HepG2 (cell line): ENCODE results near the gene SALL2. TPM values are rescaled to one million over a fixed set of nuclear protein-coding genes. Genes with fewer than 3 reads are reported as not detected.

ENCODE experiments used
- AGO2 ChIP-seq: fragments of 200-400 bp; formaldehyde crosslinking; optimal IDR thresholded peaks from 2 replicates; pipeline ENCODE3; 2017; ENCODE audit warnings: mild to moderate bottlenecking, low read depth, low read length, moderate library complexity
- ARID5B ChIP-seq: IDR thresholded peaks from 2 replicates; pipeline ENCODE4 v1.4.0; 2020; ENCODE audit warnings: mild to moderate bottlenecking, missing genetic modification reagents
- MTF1 ChIP-seq: sonication (generic); formaldehyde crosslinking; IDR thresholded peaks from 2 replicates; pipeline ENCODE4 v1.5.0; 2020; ENCODE audit warnings: missing genetic modification reagents
- MYPOP ChIP-seq: sonication (generic); formaldehyde crosslinking; IDR thresholded peaks from 2 replicates; pipeline ENCODE4 v1.8.1; 2023; ENCODE audit warnings: mild to moderate bottlenecking, moderate library complexity, missing genetic modification reagents
- NCOR1 ChIP-seq: fragments of 200-600 bp; sonication (generic); IDR thresholded peaks from 2 replicates; pipeline ENCODE4 v1.7.0; 2017; ENCODE audit warnings: antibody characterized with exemption, low read length, borderline replicate concordance
- PCBP1 ChIP-seq: fragments of 200-400 bp; formaldehyde crosslinking; IDR thresholded peaks from 2 replicates; pipeline ENCODE4 v1.6.1; 2017; ENCODE audit warnings: mild to moderate bottlenecking, low read depth, low read length, borderline replicate concordance
- PHF20 ChIP-seq: sonication (generic); formaldehyde crosslinking; IDR thresholded peaks from 2 replicates; pipeline ENCODE4 v1.5.0; 2020; ENCODE audit warnings: mild to moderate bottlenecking, missing genetic modification reagents
- PRPF4 ChIP-seq: fragments of 200-400 bp; formaldehyde crosslinking; IDR thresholded peaks from 2 replicates; pipeline ENCODE4 v1.6.1; 2016; ENCODE audit warnings: low read length, low read depth; ENCODE audit not compliant: poor library complexity, severe bottlenecking
- RAD51 ChIP-seq: fragments of 450-650 bp; IDR thresholded peaks from 2 replicates; pipeline ENCODE4 v1.6.1; 2016; ENCODE audit warnings: borderline replicate concordance
- RBM39 ChIP-seq: fragments of 200-400 bp; formaldehyde crosslinking; IDR thresholded peaks from one replicate; pipeline ENCODE4 v1.6.1; 2018; ENCODE audit warnings: antibody characterized with exemption, mild to moderate bottlenecking, low read depth, low read length; ENCODE audit not compliant: poor library complexity, severe bottlenecking
- TOPORS ChIP-seq: sonication (generic); formaldehyde crosslinking; IDR thresholded peaks from 2 replicates; pipeline ENCODE4 v1.8.0; 2023; ENCODE audit warnings: mild to moderate bottlenecking, missing genetic modification reagents
- USF2 ChIP-seq, 2 experiments: sonication (generic) in 1 of 2; formaldehyde crosslinking in 1 of 2; IDR thresholded peaks; 2 replicates each; pipeline versions ENCODE4 v1.5.1 to v1.6.1; 2011 to 2020; ENCODE audit warnings: borderline replicate concordance in 1 of 2, low read depth in 1 of 2, low read length in 1 of 2, mild to moderate bottlenecking in 1 of 2, missing genetic modification reagents in 1 of 2, moderate library complexity in 1 of 2
- ZC3H4 ChIP-seq: sonication (generic); formaldehyde crosslinking; IDR thresholded peaks from 2 replicates; pipeline ENCODE4 v1.4.0; 2020; ENCODE audit warnings: missing genetic modification reagents, borderline replicate concordance
- ZFX ChIP-seq: sonication (generic); formaldehyde crosslinking; IDR thresholded peaks from 2 replicates; pipeline ENCODE4 v1.4.0; 2020; ENCODE audit warnings: mild to moderate bottlenecking, low read depth, missing genetic modification reagents, moderate library complexity
- ZFYVE20 ChIP-seq: sonication (generic); formaldehyde crosslinking; IDR thresholded peaks from 2 replicates; pipeline ENCODE4 v1.8.0; 2023; ENCODE audit warnings: low read depth, mild to moderate bottlenecking, moderate library complexity, missing genetic modification reagents, borderline replicate concordance
- ZNF331 ChIP-seq: sonication (generic); formaldehyde crosslinking; IDR thresholded peaks from 2 replicates; pipeline ENCODE4 v1.4.0; 2020; ENCODE audit warnings: missing genetic modification reagents
- ZNF720 ChIP-seq: sonication (generic); formaldehyde crosslinking; IDR thresholded peaks from 2 replicates; pipeline ENCODE4 v1.4.0; 2020; ENCODE audit warnings: missing genetic modification reagents
- ZNF75D ChIP-seq: sonication (generic); formaldehyde crosslinking; IDR thresholded peaks from 2 replicates; pipeline ENCODE4 v1.8.1; 2023; ENCODE audit warnings: missing genetic modification reagents, mild to moderate bottlenecking, borderline replicate concordance
- ZSCAN21 ChIP-seq: sonication (generic); formaldehyde crosslinking; IDR thresholded peaks from 2 replicates; pipeline ENCODE4 v1.8.0; 2022; ENCODE audit warnings: mild to moderate bottlenecking, missing genetic modification reagents, moderate library complexity, borderline replicate concordance
- polyA plus RNA-seq, 8 experiments: library from polyadenylated mRNA; depleted of rRNA in 3 of 8; stranded (reverse) in 7 of 8; unstranded in 1 of 8; fragments of >200 nt; fragmentation: Illumina TruSeq in 4 of 8; extraction: Trizol in 4 of 8; gene quantifications; 2 replicates each; pipeline versions ENCODE4 v1.2.1 to v1.2.3, GENCODE V29; 2011 to 2016; ENCODE audit warnings: low read depth in 4 of 8, missing spikeins in 1 of 8, mixed read lengths in 1 of 8; ENCODE audit not compliant: insufficient read depth in 1 of 8
- total RNA-seq, 5 experiments: library from RNA; depleted of rRNA; stranded (reverse); fragments of >200 nt; fragmentation: Illumina TruSeq; extraction: Trizol; gene quantifications; 2 replicates each; pipeline ENCODE4 v1.2.3, GENCODE V29; 2016; ENCODE audit warnings: low read depth in 1 of 5
- TF ChIP-seq, protein P1 (sequence below): sonication (generic); formaldehyde crosslinking; IDR thresholded peaks from 2 replicates; pipeline ENCODE4 v1.8.1; 2023; ENCODE audit warnings: missing genetic modification reagents, inconsistent platforms, borderline replicate concordance

The SALL2 gene
- total and polyA plus RNA-seq, 2 of the 13 experiments (the other 11 are each of a cell fraction or from before 2014, with no cell fraction given) = 4.9 to 5.8 TPM

GRCh38 chr14:21557084-21557901 is 31.1 kb upstream of the SALL2 start (continued):
- TF ChIP-seq TOPORS (CRISPR knock-in tag) (no peak), PRPF4 (peak; percentile 93), PCBP1 (no peak), PHF20 (0 out of 2 replicates have a peak, but pooled peaks have one; percentile 21), ZSCAN21 (CRISPR knock-in tag) (no peak), MTF1 (CRISPR knock-in tag) (no peak), ARID5B (peak; percentile 73), ZFYVE20 (CRISPR knock-in tag) (no peak), MYPOP (CRISPR knock-in tag) (no peak), AGO2 (no peak), ZNF331 (CRISPR knock-in tag) (peak; percentile 79), ZNF75D (CRISPR knock-in tag) (no peak), ZFX (CRISPR knock-in tag) (peak; percentile 25; the same call in 1 of the 2 replicates), ZC3H4 (no peak), USF2 (IDR thresholded peaks at IDR 0.05; ENCODE audit: low read depth, low read length) (no peak), USF2 (CRISPR knock-in tag; IDR thresholded peaks at IDR 0.05; ENCODE audit: borderline replicate concordance) (no peak), ZNF720 (CRISPR knock-in tag) (no peak), RBM39 (peak; percentile 5), NCOR1 (peak; percentile 62; the same call in 1 of the 2 replicates), RAD51 (no peak)
- TF ChIP-seq, protein P1, sequence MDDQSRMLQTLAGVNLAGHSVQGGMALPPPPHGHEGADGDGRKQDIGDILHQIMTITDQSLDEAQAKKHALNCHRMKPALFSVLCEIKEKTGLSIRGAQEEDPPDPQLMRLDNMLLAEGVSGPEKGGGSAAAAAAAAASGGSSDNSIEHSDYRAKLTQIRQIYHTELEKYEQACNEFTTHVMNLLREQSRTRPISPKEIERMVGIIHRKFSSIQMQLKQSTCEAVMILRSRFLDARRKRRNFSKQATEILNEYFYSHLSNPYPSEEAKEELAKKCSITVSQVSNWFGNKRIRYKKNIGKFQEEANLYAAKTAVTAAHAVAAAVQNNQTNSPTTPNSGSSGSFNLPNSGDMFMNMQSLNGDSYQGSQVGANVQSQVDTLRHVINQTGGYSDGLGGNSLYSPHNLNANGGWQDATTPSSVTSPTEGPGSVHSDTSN (CRISPR knock-in tag) = no peak
